ENCODE data around the gene IKZF3.

Gene IKZF3

DNA sequence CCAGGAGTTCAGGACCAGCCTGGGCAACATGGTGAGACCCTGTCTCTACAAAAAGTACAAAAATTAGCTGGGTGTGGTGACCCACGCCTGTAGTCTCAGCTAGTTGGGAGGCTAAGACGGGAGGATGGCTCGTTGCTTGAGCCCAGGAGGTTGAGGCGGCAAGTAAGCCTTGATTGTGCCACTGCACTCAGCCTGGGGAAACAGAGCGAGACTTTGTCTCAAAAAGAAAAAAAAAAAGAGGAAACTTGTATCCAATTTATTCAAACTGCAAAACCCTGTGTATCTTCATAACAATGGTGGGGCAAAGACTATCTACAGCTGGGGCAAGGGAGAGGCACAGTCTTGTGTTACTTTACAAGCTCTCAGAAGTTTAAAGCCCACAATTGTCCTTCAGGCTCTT lies 104.9 kb downstream of the IKZF3 start:
- no peaks in the 10 kb centered on the region for H4K20me1 ChIP-seq (ENCODE audit: insufficient read depth)
- no peaks in the 10 kb centered on the region for H3K27me3 ChIP-seq (ENCODE audit: insufficient read depth, low read depth)
- peak overlapping the region; percentile 99 for H3K4me2 ChIP-seq
- TF ChIP-seq, protein P1, sequence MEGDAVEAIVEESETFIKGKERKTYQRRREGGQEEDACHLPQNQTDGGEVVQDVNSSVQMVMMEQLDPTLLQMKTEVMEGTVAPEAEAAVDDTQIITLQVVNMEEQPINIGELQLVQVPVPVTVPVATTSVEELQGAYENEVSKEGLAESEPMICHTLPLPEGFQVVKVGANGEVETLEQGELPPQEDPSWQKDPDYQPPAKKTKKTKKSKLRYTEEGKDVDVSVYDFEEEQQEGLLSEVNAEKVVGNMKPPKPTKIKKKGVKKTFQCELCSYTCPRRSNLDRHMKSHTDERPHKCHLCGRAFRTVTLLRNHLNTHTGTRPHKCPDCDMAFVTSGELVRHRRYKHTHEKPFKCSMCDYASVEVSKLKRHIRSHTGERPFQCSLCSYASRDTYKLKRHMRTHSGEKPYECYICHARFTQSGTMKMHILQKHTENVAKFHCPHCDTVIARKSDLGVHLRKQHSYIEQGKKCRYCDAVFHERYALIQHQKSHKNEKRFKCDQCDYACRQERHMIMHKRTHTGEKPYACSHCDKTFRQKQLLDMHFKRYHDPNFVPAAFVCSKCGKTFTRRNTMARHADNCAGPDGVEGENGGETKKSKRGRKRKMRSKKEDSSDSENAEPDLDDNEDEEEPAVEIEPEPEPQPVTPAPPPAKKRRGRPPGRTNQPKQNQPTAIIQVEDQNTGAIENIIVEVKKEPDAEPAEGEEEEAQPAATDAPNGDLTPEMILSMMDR (conservative IDR thresholded peaks at IDR 0.05; ENCODE audit: low read depth, low read length) = no peak
- H3K4me3 ChIP-seq (IDR thresholded peaks at IDR 0.05; ENCODE audit: insufficient read depth, low read depth, low read length) = no peak overlapping the region
- peak overlapping the region; percentile 91 for H3K9ac ChIP-seq
- H3K79me2 ChIP-seq (ENCODE audit: insufficient read depth, low read depth) = peaks cover 36% of the 10 kb centered on the region; the same call in 1 of the 2 replicates
- H3K4me1 ChIP-seq (ENCODE audit: low read depth, poor library complexity, severe bottlenecking) = peaks cover 95% of the 10 kb centered on the region
- peaks cover 4% of the 10 kb centered on the region; the same call in 1 of the 2 replicates for H3K36me3 ChIP-seq (ENCODE audit: insufficient read depth)
- no peak overlapping the region for H2AFZ ChIP-seq (ENCODE audit: low read depth)
- peak overlapping the region; percentile 98 for H3K27ac ChIP-seq

DNA sequence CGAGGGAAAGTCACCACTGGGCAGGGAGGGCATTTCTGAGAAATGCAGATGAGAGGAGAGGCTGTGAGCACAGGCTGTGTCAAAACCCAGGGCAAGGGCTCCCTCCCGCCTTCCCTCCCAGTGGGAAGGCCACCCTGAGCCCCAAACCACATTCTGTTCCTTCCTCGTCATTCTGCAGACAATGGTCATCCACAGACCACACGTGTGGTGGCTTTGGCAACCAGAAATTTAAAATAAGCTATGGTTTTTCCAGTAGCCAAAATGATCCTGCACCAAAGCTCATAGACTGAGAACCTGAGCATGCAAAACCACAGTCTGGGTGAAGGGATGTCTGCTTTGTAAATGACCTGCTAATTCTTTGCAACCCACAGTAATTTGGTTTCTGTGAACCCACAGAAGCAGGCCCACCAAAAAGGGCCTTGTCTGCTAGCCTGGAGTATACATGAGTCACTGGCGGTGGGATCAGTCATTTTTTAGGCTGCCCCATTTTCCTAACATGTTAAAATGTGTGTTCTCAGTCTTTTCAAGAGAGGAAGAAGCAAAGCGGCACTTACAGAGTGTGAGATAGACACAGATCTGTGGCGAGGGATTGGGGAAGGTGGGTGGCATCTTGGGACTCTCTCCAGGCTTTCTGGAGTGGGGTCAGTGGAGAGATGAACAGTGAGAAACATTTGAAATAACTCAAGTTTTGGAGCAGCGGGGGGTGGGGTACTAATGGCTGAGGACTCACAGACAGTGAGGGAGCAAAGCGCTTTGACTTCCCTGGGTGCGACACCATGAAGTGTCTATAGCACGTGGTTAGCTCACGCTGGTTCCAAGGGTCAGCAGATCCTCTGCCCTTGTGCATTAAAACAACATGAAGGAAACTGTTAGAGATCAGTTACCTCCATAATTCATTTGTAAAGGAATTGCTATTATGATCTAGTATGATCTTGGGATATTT lies 105.9 kb downstream of the IKZF3 start:
- TF ChIP-seq, protein P1 (conservative IDR thresholded peaks at IDR 0.05; ENCODE audit: low read depth, low read length) = no peak; the same call in 1 of the 2 replicates
- peaks cover 91% of the 10 kb centered on the region for H3K4me1 ChIP-seq (ENCODE audit: low read depth, poor library complexity, severe bottlenecking)
- H2AFZ ChIP-seq (ENCODE audit: low read depth) = no peak overlapping the region
- H3K9ac ChIP-seq = peak overlapping the region; percentile 91
- no peaks in the 10 kb centered on the region for H3K27me3 ChIP-seq (ENCODE audit: insufficient read depth, low read depth)
- H3K4me3 ChIP-seq (IDR thresholded peaks at IDR 0.05; ENCODE audit: insufficient read depth, low read depth, low read length) = no peak overlapping the region
- peak overlapping the region; percentile 98 for H3K27ac ChIP-seq
- no peaks in the 10 kb centered on the region for H4K20me1 ChIP-seq (ENCODE audit: insufficient read depth)
- H3K36me3 ChIP-seq (ENCODE audit: insufficient read depth) = no peaks in the 10 kb centered on the region
- peak overlapping the region; percentile 99 for H3K4me2 ChIP-seq
- H3K79me2 ChIP-seq (ENCODE audit: insufficient read depth, low read depth) = peaks cover 29% of the 10 kb centered on the region; the same call in 1 of the 2 replicates

DNA sequence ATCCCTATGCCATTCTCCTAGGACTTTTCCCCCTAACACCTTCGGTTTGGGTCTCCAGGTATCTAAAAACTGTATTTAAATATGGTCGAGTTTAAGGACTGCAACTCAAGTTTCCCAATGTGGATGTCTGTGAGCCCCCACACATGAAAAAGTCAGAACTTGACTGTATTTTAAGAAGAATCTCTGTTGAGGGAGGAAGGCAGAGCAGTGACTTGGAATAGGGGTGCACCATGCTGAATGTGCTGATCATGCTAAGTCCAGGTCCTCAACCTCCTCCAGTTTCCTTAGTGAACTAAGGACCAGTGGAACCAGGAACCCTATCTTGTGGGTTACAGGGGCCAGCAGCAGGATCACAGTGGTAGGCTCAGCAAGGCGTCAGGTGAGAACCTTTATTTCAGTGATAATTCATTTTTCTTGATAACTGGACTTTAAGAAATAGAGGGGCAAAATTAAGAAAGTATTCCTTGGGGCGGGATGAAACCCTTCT lies 106.9 kb downstream of the IKZF3 start:
- H3K36me3 ChIP-seq (ENCODE audit: insufficient read depth) = no peaks in the 10 kb centered on the region
- H3K4me3 ChIP-seq (IDR thresholded peaks at IDR 0.05; ENCODE audit: insufficient read depth, low read depth, low read length) = no peak overlapping the region
- peak overlapping the region; percentile 98 for H3K27ac ChIP-seq
- no peaks in the 10 kb centered on the region for H4K20me1 ChIP-seq (ENCODE audit: insufficient read depth)
- peak overlapping the region; percentile 91 for H3K9ac ChIP-seq
- H3K4me1 ChIP-seq (ENCODE audit: low read depth, poor library complexity, severe bottlenecking) = peaks cover 91% of the 10 kb centered on the region
- TF ChIP-seq, protein P1 (conservative IDR thresholded peaks at IDR 0.05; ENCODE audit: low read depth, low read length) = no peak
- peak overlapping the region; percentile 99 for H3K4me2 ChIP-seq
- H2AFZ ChIP-seq (ENCODE audit: low read depth) = no peak overlapping the region
- H3K79me2 ChIP-seq (ENCODE audit: insufficient read depth, low read depth) = peaks cover 23% of the 10 kb centered on the region; the same call in 1 of the 2 replicates
- H3K27me3 ChIP-seq (ENCODE audit: insufficient read depth, low read depth) = no peaks in the 10 kb centered on the region

DNA sequence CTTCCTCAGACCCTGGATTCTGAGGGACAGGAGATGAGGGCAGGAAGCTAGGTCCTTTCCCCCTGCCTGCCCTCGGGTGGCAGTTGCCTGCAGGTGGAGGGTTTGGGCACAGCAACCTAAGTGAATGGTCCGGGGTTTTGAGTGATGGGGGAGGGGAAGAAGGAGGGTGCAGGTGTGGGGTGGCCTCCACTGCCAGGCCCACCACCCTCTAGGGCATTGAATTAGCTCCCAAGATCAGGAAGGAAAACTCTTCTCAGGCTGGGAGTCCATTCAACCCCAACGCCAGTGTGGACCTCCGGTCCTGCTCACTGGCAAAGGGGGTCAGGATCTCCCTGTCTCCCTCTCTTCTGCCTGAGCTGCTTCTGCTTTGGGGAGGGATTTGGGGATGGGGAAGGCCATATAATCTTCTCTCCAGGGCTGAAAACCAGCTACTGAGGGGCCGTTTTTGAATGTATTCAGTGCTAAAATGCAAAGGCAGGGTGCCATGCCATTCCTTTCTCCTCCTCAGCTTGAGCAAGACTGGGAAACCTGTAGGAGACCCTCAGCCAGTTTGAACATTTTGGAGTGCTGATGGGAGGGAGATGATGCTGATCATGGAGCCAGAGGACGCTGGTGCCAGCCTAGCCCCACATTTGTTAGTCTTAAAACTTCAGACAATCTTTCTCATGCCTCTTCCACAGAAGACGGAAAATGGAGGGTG lies 107.6 kb downstream of the IKZF3 start:
- Histone ChIP-seq H4K20me1 (ENCODE audit: insufficient read depth) (no peaks in the 10 kb centered on the region), H3K36me3 (ENCODE audit: insufficient read depth) (no peaks in the 10 kb centered on the region), H3K79me2 (ENCODE audit: insufficient read depth, low read depth) (peaks cover 16% of the 10 kb centered on the region; the same call in 1 of the 2 replicates), H2AFZ (ENCODE audit: low read depth) (no peak overlapping the region), H3K9ac (peak overlapping the region; percentile 91), H3K27me3 (ENCODE audit: insufficient read depth, low read depth) (no peaks in the 10 kb centered on the region), H3K27ac (peak overlapping the region; percentile 98), H3K4me2 (peak overlapping the region; percentile 99), H3K4me3 (IDR thresholded peaks at IDR 0.05; ENCODE audit: insufficient read depth, low read depth, low read length) (no peak overlapping the region), H3K4me1 (ENCODE audit: low read depth, poor library complexity, severe bottlenecking) (peaks cover 88% of the 10 kb centered on the region)
- TF ChIP-seq, protein P1 (conservative IDR thresholded peaks at IDR 0.05; ENCODE audit: low read depth, low read length) = no peak
